Measurements from ENCODE around the gene MGA. TPM values are rescaled to one million over a fixed set of nuclear protein-coding genes. Genes with fewer than 3 reads are reported as not detected.

MGA gene
- polyA plus RNA-seq, 3 donors: 2.7 to 6.9 (median 4.2) TPM

DNA sequence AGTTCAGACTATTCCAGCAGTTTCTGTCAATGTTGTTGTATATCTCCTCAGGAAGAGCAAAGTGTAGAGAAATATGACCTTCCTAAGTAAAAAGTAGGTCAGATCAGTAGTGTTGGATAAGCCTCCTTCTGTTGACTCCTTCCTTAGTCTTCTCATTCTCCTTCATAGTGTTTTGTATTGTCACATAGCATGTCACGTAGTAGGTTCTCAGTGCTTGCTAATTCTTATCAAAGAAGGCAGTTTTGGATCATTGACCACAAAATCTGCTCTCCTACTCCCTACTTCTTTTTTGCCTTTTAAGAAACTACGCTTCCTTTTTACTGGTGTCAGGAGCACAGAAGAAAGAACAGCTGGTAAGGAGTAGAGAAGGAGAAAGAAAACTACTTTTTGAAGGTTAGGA lies 1.0 kb upstream of the MGA start:
- Histone ChIP-seq H3K4me1 (ENCODE audit: control insufficient read depth in 1 of 2, insufficient read depth in 2 of 2, low read length in 2 of 2) (peaks cover 31 to 35% of the 10 kb centered on the region in 2 donors), H3K4me2 (replicated peaks; ENCODE audit: extremely low read depth, low read length, poor library complexity, severe bottlenecking) (no peak overlapping the region), H3K27me3 (ENCODE audit: control insufficient read depth in 2 of 2, insufficient read depth in 2 of 2, low read length in 2 of 2) (no peaks in the 10 kb centered on the region), H2AFZ (ENCODE audit: insufficient read depth, low read depth, low read length, poor library complexity, severe bottlenecking) (no peak overlapping the region), H3K36me3 (replicated peaks in 1 of 2; ENCODE audit: control insufficient read depth in 1 of 2, insufficient read depth in 2 of 2, low read length in 2 of 2) (no peaks in the 10 kb centered on the region), H3K27ac (ENCODE audit: low read depth in 1 of 2, low read length in 2 of 2) (no peak overlapping the region), H3K4me3 (replicated peaks in 1 of 3; ENCODE audit: low read depth in 2 of 3, low read length in 3 of 3) (no peak overlapping the region), H3K79me2 (ENCODE audit: insufficient read depth, low read length) (peaks cover 35% of the 10 kb centered on the region), H3K9ac (ENCODE audit: insufficient read depth, low read length, poor library complexity, severe bottlenecking) (no peak overlapping the region), H3K9me3 (replicated peaks in 1 of 2; ENCODE audit: control insufficient read depth in 1 of 2, insufficient read depth in 1 of 2, low read length in 2 of 2) (peaks cover 0 to 18% of the 10 kb centered on the region in 2 donors), H4K20me1 (ENCODE audit: insufficient read depth, low read length) (peaks cover 20% of the 10 kb centered on the region)
- H3K27me3 Mint-ChIP-seq (ENCODE audit: low read depth in 3 of 3): peaks cover 2 to 10% (median 2%) of the 10 kb centered on the region in 3 donors
- H3K4me3 Mint-ChIP-seq: peak overlapping the region in 1 of 2 donors; percentile 3
- TF ChIP-seq, protein P1, sequence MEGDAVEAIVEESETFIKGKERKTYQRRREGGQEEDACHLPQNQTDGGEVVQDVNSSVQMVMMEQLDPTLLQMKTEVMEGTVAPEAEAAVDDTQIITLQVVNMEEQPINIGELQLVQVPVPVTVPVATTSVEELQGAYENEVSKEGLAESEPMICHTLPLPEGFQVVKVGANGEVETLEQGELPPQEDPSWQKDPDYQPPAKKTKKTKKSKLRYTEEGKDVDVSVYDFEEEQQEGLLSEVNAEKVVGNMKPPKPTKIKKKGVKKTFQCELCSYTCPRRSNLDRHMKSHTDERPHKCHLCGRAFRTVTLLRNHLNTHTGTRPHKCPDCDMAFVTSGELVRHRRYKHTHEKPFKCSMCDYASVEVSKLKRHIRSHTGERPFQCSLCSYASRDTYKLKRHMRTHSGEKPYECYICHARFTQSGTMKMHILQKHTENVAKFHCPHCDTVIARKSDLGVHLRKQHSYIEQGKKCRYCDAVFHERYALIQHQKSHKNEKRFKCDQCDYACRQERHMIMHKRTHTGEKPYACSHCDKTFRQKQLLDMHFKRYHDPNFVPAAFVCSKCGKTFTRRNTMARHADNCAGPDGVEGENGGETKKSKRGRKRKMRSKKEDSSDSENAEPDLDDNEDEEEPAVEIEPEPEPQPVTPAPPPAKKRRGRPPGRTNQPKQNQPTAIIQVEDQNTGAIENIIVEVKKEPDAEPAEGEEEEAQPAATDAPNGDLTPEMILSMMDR (IDR thresholded peaks at IDR 0.05): no peak
- intact Hi-C loops (cut with micrococcal nuclease): no loop called here
- H3K9me3 Mint-ChIP-seq: peaks cover 11 to 24% (median 20%) of the 10 kb centered on the region in 7 donors
- H3K36me3 Mint-ChIP-seq: no peaks in the 10 kb centered on the region
- no CpG with 5 or more reads among the region's 2 CpGs for WGBS (ENCODE audit: insufficient coverage)
- DNase-seq: no peak
- no peak overlapping the region for H3K27ac Mint-ChIP-seq
- peaks cover 43% of the 10 kb centered on the region for H3K4me1 Mint-ChIP-seq

DNA sequence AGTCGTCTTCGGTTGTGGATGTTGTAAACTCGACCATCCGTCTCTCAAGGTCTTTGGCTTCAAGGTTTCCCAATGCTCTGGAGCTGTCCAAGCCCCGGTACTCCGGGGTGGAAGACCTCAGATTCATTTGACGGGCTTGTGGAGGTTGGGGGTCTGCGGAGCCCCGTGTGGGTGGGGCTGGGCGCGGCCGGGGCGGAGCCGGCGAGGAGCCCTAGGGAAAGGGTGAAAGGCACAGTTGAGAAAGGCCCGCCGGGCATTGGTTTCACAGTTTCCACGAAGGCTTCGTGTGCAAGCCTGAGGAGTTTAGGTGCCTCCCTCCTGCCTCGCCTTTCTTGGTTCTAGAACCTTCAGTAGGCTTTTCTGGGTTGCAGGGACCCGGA lies 360 bp upstream of the MGA start:
- no peak for DNase-seq
- H3K27ac Mint-ChIP-seq: peak overlapping the region; percentile 62 to 95 (median 90)
- no peaks in the 10 kb centered on the region for H3K36me3 Mint-ChIP-seq
- H3K27me3 Mint-ChIP-seq (ENCODE audit: low read depth in 3 of 3): peaks cover 2 to 10% (median 2%) of the 10 kb centered on the region in 3 donors
- peaks cover 41% of the 10 kb centered on the region for H3K79me2 ChIP-seq (ENCODE audit: insufficient read depth, low read length)
- H3K4me2 ChIP-seq (replicated peaks; ENCODE audit: extremely low read depth, low read length, poor library complexity, severe bottlenecking): peak overlapping the region; percentile 69
- peak overlapping the region; percentile 84 to 85 for H3K27ac ChIP-seq (ENCODE audit: low read depth in 1 of 2, low read length in 2 of 2)
- peaks cover 0 to 18% of the 10 kb centered on the region in 2 donors for H3K9me3 ChIP-seq (replicated peaks in 1 of 2; ENCODE audit: control insufficient read depth in 1 of 2, insufficient read depth in 1 of 2, low read length in 2 of 2)
- H3K4me3 ChIP-seq (replicated peaks in 1 of 3; ENCODE audit: low read depth in 2 of 3, low read length in 3 of 3): peak overlapping the region in 2 of 3 experiments; percentile 11 to 56
- peaks cover 27% of the 10 kb centered on the region for H4K20me1 ChIP-seq (ENCODE audit: insufficient read depth, low read length)
- peaks cover 39% of the 10 kb centered on the region for H3K4me1 Mint-ChIP-seq
- intact Hi-C loops (cut with micrococcal nuclease): no loop called here
- H3K4me3 Mint-ChIP-seq: peak overlapping the region; percentile 88 to 91
- H3K9me3 Mint-ChIP-seq: peaks cover 11 to 24% (median 20%) of the 10 kb centered on the region in 7 donors
- no peaks in the 10 kb centered on the region for H3K36me3 ChIP-seq (replicated peaks in 1 of 2; ENCODE audit: control insufficient read depth in 1 of 2, insufficient read depth in 2 of 2, low read length in 2 of 2)
- peak overlapping the region; percentile 60 for H3K9ac ChIP-seq (ENCODE audit: insufficient read depth, low read length, poor library complexity, severe bottlenecking)
- TF ChIP-seq, protein P1 (IDR thresholded peaks at IDR 0.05): no peak
- peak overlapping the region; percentile 90 for H2AFZ ChIP-seq (ENCODE audit: insufficient read depth, low read depth, low read length, poor library complexity, severe bottlenecking)
- peaks cover 29 to 32% of the 10 kb centered on the region in 2 donors for H3K4me1 ChIP-seq (ENCODE audit: control insufficient read depth in 1 of 2, insufficient read depth in 2 of 2, low read length in 2 of 2)
- WGBS (ENCODE audit: insufficient coverage): 29% methylated on average over 20 of the region's 21 CpGs
- no peaks in the 10 kb centered on the region for H3K27me3 ChIP-seq (ENCODE audit: control insufficient read depth in 2 of 2, insufficient read depth in 2 of 2, low read length in 2 of 2)
